Lung (tissue), 12 donors: Measurements from ENCODE around the gene DYRK2. TPM values are rescaled to one million over a fixed set of nuclear protein-coding genes. Genes with fewer than 3 reads are reported as not detected.

ENCODE experiments used
- ATAC-seq: fragments of 200-7000 bp; cut with Tn5 transposase; one replicate; pipeline ENCODE4 v1.9.1; 2020; ENCODE audit warnings: moderate number of reproducible peaks; ENCODE audit not compliant: insufficient read depth, low FRiP score
- DNase-seq, 3 donors: peaks; one replicate each; pipeline ENCODE4 v3.0.0-alpha.2; 2013 to 2017
- H3K27ac ChIP-seq, 2 donors: one replicate each; pipeline ENCODE4 v1.5.1; 2013; ENCODE audit warnings: mild to moderate bottlenecking in 2 of 2, moderate library complexity in 2 of 2, control low read depth in 1 of 2, inconsistent platforms in 1 of 2, low read depth in 1 of 2, low read length in 1 of 2
- H3K27me3 ChIP-seq, 3 donors: one replicate each; pipeline ENCODE4 v1.5.1; 2013; ENCODE audit warnings: low read length in 2 of 3; ENCODE audit not compliant: control insufficient read depth in 3 of 3, insufficient read depth in 3 of 3
- H3K36me3 ChIP-seq, 4 donors: one replicate each; pipeline ENCODE4 v1.5.1; 2013; ENCODE audit warnings: low read length in 4 of 4, mild to moderate bottlenecking in 1 of 4, moderate library complexity in 1 of 4; ENCODE audit not compliant: control insufficient read depth in 4 of 4, insufficient read depth in 4 of 4
- H3K4me1 ChIP-seq, 5 donors: one replicate each; pipeline ENCODE4 v1.5.1; 2013; ENCODE audit warnings: low read length in 5 of 5, mild to moderate bottlenecking in 2 of 5, moderate library complexity in 1 of 5; ENCODE audit not compliant: control insufficient read depth in 5 of 5, insufficient read depth in 5 of 5
- H3K4me3 ChIP-seq: one replicate; pipeline ENCODE4 v1.5.1; 2013; ENCODE audit warnings: mild to moderate bottlenecking, control low read depth, moderate library complexity
- H3K9ac ChIP-seq, 2 donors: one replicate each; pipeline ENCODE4 v1.5.1; 2013; ENCODE audit warnings: low read length in 2 of 2, control low read depth in 1 of 2; ENCODE audit not compliant: insufficient read depth in 1 of 2
- H3K9me3 ChIP-seq, 4 donors: one replicate each; pipeline ENCODE4 v1.5.1; 2013; ENCODE audit warnings: low read length in 3 of 4, mild to moderate bottlenecking in 1 of 4, moderate library complexity in 1 of 4; ENCODE audit not compliant: control insufficient read depth in 4 of 4, insufficient read depth in 3 of 4
- CTCF ChIP-seq: IDR thresholded peaks from 2 replicates; pipeline ENCODE4 v1.5.1; 2012; ENCODE audit warnings: mild to moderate bottlenecking; ENCODE audit errors: control extremely low read depth, extremely low read depth
- WGBS, 2 donors: extraction: QIAGEN DNeasy Blood & Tissue Kit; methylation state at CpG; one replicate each; pipeline ENCODE4 v1.1.7; 2013; 5-methylcytosine and 5-hydroxymethylcytosine counted together
- polyA plus RNA-seq, 2 donors: library from polyadenylated mRNA; stranded (reverse); fragments of 200-250 nt; gene quantifications; one replicate each; pipeline ENCODE4 v1.2.1, GENCODE V29; 2013
- total RNA-seq, 2 donors: library from RNA; depleted of rRNA in 1 of 2; stranded (reverse); fragments of >200 nt in 1 of 2; gene quantifications; one replicate each; pipeline ENCODE4 v1.2.1, GENCODE V29; 2014 to 2021
- donor health status: control.
- donor health status: control.
- donor health status: Bipolar disorder and iron deficiency.
- donor health status: healthy.
- donor health status: DM: yes; HTN: yes; CAD: no.

Gene DYRK2
- total and polyA plus RNA-seq, 4 donors, result 3.1 to 34.9 (median 12.7) TPM

- H3K27ac ChIP-seq, result no peak overlapping the region
- ATAC-seq (no peak), DNase-seq (no peak)
- no peaks in the 10 kb centered on the region for H3K36me3 ChIP-seq
- H3K9me3 ChIP-seq, result peaks cover 0 to 3% (median 0%) of the 10 kb centered on the region in 4 donors
- no peak overlapping the region for H3K4me3 ChIP-seq
- WGBS, 2 donors, result 85 to 92% methylated on average over 6 of the region's 6 CpGs
- TF ChIP-seq CTCF, result no peak
- peaks cover 0 to 21% (median 0%) of the 10 kb centered on the region in 5 donors for H3K4me1 ChIP-seq
- H3K27me3 ChIP-seq, result no peaks in the 10 kb centered on the region
- H3K9ac ChIP-seq, result no peak overlapping the region
Observed at GRCh38 chr12:67669217-67669933, 20.8 kb downstream of the DYRK2 start.

- no peaks in the 10 kb centered on the region for H3K27me3 ChIP-seq
- no peak for ATAC-seq
- H3K4me1 ChIP-seq, result peaks cover 0 to 21% (median 0%) of the 10 kb centered on the region in 5 donors
- H3K36me3 ChIP-seq, result no peaks in the 10 kb centered on the region
- peaks cover 0 to 3% (median 0%) of the 10 kb centered on the region in 4 donors for H3K9me3 ChIP-seq
- no peak overlapping the region for H3K4me3 ChIP-seq
- no peak for DNase-seq
- no peak overlapping the region for H3K9ac ChIP-seq
- TF ChIP-seq CTCF, result no peak
- no peak overlapping the region for H3K27ac ChIP-seq
- 58 to 72% methylated on average over 4 of the region's 4 CpGs for WGBS, 2 donors
Observed at GRCh38 chr12:67669934-67670631, 21.5 kb downstream of the DYRK2 start.

GRCh38 chr12:67671419-67671818 lies 22.9 kb downstream of the DYRK2 start:
- Histone ChIP-seq H3K36me3 (no peaks in the 10 kb centered on the region), H3K4me1 (peaks cover 0 to 12% (median 0%) of the 10 kb centered on the region in 5 donors), H3K27me3 (no peaks in the 10 kb centered on the region), H3K9ac (no peak overlapping the region), H3K27ac (peak overlapping the region in 1 of 2 donors; percentile 81), H3K4me3 (no peak overlapping the region), H3K9me3 (peaks cover 0 to 3% (median 0%) of the 10 kb centered on the region in 4 donors)
- ATAC-seq, result no peak
- no peak for TF ChIP-seq CTCF
- no peak for DNase-seq
- WGBS, 2 donors, result 82 to 87% methylated on average over 2 of the region's 2 CpGs
